ENCODE results near the gene MLLT3. TPM values are rescaled to one million over a fixed set of nuclear protein-coding genes. Genes with fewer than 3 reads are reported as not detected.
A peak's percentile ranks its signal among the peaks of the same experiment; 100 is the strongest.

The MLLT3 gene
- total RNA-seq, 2 donors from 2014 or later: 5.3 to 10.2 TPM

GRCh38 chr9:20352591-20352990 is 269.7 kb downstream of the MLLT3 start:
- ATAC-seq (no peak), DNase-seq (no peak)
- intact Hi-C loops (cut with DNase I): loop anchor here (10.0 kb wide), 4 partner anchors 122 to 762 kb away; partner anchors contain the start of gene MLLT3 (in 1 of the 2)

GRCh38 chr9:20351715-20352114 is 270.6 kb downstream of the MLLT3 start:
- no peak for DNase-seq
- intact Hi-C loops (cut with DNase I): loop anchor here (10.0 kb wide), 4 partner anchors 123 to 763 kb away; partner anchors contain the start of gene MLLT3 (in 1 of the 2)
- ATAC-seq: no peak

DNA sequence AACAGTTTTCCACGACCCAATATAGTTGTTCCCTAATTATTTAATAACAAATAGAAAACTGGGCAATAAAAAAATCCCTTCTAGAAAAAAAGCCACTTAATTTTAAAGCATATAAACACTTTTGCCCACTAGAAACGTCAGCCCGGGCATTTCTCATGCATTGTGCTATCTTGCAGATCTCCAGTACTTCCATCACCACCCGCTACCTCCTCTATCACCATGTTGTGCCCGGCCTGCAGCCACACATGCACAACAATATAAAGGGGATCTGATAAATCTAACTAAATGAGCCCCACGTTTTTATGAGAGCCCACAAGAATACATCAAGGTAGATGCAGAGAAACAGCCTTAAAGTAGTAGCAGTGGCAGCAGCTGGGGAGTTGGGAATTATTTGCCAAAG is 272.7 kb downstream of the MLLT3 start:
- no peak for ATAC-seq
- no peak for DNase-seq
- intact Hi-C loops (cut with DNase I): no loop called here

- DNase-seq: no peak
- no peak for ATAC-seq
- intact Hi-C loops (cut with DNase I): no loop called here
Measured at GRCh38 chr9:20343325-20343724, 279.0 kb downstream of the MLLT3 start.

GRCh38 chr9:20340511-20340861 is 281.8 kb downstream of the MLLT3 start:
- ATAC-seq (no peak), DNase-seq (no peak)
- intact Hi-C loops (cut with DNase I): no loop called here

DNA sequence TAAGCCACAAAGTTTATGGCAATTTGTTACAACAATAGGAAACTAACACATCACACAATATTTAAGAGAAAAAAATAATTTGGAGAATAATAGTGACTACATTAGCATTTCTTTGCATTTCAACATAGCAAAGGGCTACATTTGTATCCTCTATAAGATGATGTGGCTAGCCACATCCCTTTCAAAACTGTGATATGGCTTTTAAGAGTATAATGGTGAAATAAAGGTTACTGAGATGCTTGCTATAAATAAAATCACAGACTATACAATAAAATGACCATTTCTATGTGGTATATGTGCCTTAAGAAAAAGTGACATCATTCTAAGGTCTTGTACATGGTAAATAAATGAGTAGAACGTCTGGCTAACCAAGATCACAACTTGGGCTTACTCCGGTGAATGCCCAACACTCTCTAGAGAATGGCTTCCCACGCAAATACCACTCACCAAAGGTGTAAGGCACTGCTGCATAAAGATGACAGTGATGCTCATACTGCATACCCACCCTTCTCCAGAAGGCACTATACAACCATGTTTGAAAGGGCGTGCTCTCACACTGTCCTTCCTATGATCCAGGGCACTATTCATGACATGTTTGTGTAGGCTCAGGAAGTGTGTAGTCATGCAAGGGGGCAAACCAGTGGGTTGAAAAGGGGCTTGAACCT is 286.5 kb downstream of the MLLT3 start:
- intact Hi-C loops (cut with DNase I): no loop called here
- no peak for ATAC-seq
- no peak for DNase-seq

- DNase-seq: no peak
- intact Hi-C loops (cut with DNase I): no loop called here
- no peak for ATAC-seq
Measured at GRCh38 chr9:20333991-20334390, 288.3 kb downstream of the MLLT3 start.

- ATAC-seq: no peak
- intact Hi-C loops (cut with DNase I): no loop called here
- DNase-seq: no peak
Measured at GRCh38 chr9:20331095-20331685, 291.1 kb downstream of the MLLT3 start.

DNA sequence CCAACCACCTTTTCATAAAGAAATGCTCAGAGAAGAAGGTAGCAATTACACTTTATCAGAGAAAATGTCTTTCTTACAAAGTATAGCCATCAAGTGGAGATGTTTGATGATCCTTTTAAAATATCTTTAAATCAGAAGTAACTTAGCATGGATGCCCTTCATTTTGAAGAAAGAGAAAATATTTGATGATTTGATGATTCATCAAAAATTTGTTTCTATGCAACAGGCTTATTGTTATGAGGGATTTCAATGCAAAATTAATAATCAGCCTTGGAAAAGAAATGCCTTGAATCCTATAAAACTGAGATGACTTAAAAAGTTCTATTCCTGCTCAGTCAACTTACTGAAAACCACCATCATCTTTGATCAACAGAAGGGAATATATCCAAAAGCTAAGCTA is 291.6 kb downstream of the MLLT3 start:
- intact Hi-C loops (cut with DNase I): no loop called here
- no peak for DNase-seq
- no peak for ATAC-seq

- intact Hi-C loops (cut with DNase I): no loop called here
- DNase-seq: no peak
- no peak for ATAC-seq
Measured at GRCh38 chr9:20326516-20326915, 295.8 kb downstream of the MLLT3 start.

GRCh38 chr9:20325008-20325407 is 297.3 kb downstream of the MLLT3 start:
- DNase-seq (no peak), ATAC-seq (no peak)
- intact Hi-C loops (cut with DNase I): no loop called here

- DNase-seq: no peak
Measured at GRCh38 chr9:20322212-20322611, 300.1 kb downstream of the MLLT3 start.

GRCh38 chr9:20321423-20322082 is 300.7 kb downstream of the MLLT3 start:
- DNase-seq (no peak), ATAC-seq (peak in 1 of 2 donors; percentile 19)
- intact Hi-C loops (cut with DNase I): no loop called here

More at GRCh38 chr9:20322212-20322611, 300.1 kb downstream of the MLLT3 start:
- no peak for ATAC-seq
- intact Hi-C loops (cut with DNase I): no loop called here

- intact Hi-C loops (cut with DNase I): no loop called here
- ATAC-seq (no peak), DNase-seq (no peak)
Measured at GRCh38 chr9:20320921-20321320, 301.4 kb downstream of the MLLT3 start.

DNA sequence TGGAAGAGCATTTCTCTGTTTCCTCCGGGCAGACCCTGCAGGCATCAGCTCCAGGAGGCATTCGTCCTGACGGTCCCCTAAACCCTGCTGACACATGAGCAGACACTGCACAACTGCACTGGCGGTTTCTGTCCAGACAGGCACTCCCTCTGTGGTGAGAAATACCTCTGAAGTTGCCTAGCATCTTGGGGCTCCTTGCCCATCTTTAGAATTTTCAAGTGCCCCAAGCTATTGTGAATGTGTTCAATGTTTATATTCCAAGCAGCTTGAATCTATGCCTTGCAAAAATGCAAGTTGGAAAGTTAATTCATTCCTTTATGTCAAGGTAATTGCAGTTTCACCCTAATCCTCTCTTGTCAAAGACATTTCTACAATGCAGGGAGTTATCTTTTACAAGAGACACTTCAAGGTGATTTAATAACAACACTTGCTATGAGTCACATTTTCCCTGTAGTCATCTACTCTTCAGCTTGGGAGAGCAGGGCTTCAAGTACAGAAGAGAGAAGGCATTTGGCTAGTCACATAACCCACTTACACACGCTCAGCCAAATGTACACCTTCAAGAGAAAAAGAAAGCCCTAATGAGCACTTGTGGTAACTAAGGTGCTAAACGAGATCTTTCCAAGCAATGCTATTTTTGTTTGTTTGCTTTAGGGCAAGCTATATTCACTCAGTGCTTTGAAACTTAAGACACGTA is 302.5 kb downstream of the MLLT3 start:
- intact Hi-C loops (cut with DNase I): no loop called here
- ATAC-seq (peak in 1 of 2 donors; percentile 63), DNase-seq (no peak)

DNA sequence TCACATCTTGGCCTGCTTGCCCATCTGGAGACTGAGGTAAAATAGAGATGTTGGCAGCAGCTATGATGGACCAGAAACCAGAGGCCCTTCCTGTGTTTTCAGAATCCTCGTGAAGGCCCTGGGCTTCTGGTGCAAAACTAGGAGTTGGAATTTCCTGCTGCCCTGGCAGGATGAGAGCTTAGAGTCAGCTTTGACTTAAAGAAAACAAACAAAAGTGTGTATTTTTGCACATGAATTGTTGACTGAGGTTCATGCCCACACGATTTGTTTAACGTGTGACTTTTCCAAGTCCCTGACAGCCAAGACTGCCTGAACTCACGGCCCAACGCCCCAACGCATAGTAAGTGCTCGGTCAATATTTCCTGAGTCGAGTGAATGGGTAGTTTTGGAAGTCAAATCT is 303.1 kb downstream of the MLLT3 start:
- DNase-seq (no peak), ATAC-seq (no peak)
- intact Hi-C loops (cut with DNase I): no loop called here

DNA sequence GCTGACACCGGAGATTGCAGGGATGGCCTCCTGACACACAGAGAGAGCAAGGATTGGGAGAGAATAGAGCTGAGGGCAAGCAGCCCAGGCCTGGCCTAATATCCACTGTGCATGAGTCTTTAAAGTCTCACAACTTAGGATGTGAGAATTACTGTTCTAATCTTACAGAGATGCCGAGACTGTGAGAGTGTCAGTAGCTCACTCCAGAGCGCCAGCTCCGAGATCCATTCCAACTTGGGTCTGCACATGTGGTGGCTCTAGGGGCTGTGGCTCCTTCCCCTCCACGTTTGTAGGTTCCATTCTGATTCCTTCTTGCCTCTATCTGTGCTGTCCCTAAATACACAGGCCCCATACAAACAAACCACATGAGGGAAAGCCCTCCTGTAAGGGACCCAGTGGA is 304.6 kb downstream of the MLLT3 start:
- DNase-seq: no peak
- no peak for ATAC-seq
- intact Hi-C loops (cut with DNase I): no loop called here

DNA sequence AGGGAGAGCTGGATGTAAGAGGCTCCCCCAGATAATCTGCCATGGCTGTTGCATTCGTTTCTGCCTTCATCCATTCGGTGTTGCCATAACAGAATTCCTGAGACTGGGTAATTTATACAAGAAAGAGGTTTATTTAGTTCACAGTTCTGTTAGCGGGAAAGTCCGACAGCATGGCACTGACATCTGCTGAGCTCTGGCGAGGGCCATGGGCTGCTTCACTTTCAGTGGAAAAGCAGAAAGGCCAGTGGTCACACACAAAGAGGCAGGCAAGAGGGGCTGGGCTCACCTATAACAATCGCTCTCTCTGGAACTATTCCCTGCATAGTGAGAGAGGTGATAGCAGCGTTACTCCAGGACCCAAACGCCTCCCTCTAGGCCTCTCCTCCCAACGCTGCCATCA is 305.9 kb downstream of the MLLT3 start:
- ATAC-seq (no peak), DNase-seq (no peak)
- intact Hi-C loops (cut with DNase I): no loop called here

DNA sequence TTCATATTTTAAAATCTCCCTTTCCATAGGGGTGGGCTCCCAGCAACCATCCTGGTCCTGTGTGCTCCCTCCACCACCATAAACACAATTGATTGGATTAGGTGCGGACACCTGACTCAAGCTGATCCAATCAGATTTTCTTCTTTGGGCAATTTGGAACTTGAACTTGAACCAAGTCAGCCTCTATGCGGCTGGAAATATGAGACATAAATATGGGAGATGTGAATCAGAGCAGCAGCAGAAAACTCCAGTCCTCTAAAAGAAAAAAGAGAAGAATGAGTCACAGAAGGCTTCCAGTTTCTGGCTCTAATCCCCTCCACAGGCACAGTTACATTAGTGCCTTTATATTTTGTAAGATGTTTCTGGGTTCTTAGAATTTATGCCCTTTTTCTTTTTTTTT is 306.6 kb downstream of the MLLT3 start:
- ATAC-seq (no peak), DNase-seq (no peak)
- intact Hi-C loops (cut with DNase I): no loop called here

- intact Hi-C loops (cut with DNase I): no loop called here
- ATAC-seq (no peak), DNase-seq (no peak)
Measured at GRCh38 chr9:20314981-20315380, 307.3 kb downstream of the MLLT3 start.
